AG20443 (cell line): Measurements from ENCODE around the gene SLC25A33.

ENCODE experiments used
- DNase-seq: peaks from one replicate; pipeline ENCODE4 v3.0.0; 2012; ENCODE audit warnings: low spot score, mixed read lengths

The SLC25A33 gene

DNA sequence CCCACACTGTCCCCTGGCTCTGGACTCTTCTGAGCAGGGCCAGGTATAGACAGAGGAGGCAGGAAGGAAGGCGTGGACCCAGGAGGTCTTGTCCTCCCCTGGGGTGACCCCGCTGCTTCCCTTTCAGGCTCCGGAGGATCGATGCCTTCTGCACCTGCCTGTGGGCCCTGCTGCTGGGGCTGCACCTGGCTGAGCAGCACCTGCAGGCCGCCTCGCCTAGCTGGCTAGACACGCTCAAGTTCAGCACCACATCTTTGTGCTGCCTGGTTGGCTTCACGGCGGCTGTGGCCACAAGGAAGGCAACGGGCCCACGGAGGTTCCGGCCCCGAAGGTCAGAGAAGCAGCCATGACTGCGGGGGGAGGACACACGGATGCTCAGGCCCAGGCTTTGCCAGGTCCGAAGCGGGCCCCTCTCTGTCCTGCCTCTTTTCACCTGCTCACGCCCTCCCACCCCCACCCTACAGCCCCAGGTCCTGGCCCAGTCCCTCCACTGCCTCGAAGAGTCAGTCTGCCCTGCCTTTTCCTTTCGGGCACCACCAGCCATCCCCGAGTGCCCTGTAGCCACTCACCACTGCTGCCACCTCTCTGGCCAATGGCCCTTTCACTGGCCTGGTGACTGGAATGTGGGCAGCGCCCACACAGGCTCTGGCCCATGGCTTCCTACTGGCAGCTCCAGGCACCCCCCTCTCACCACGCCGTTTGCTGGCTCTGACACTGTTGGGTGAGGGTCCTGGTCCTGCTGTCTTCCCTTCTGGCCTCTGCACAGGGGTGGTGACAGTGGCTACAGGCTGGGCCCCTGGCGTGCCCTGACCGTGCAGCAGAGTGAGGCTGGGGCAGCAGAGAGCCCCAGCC, 62.9 kb downstream of the SLC25A33 start:
- DNase-seq: no peak

DNA sequence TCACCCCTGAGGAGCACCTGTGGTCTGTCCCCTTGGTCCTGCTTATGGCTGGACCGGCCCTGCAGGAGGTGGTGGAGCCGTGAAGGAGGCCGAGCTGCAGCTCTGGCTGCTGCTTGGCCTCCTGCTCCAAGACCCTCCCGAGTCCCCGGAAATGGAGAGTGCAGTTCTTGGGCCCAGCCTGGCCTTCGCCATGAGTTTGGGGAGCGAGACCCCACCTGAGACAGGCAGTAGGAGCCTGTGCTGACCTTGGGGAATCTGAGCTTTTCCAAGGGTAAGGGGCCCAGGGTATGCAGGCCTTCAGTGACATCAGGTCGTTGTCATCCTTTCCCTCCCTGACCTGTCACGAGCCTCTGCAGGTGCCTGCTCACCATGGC, 63.5 kb downstream of the SLC25A33 start:
- no peak for DNase-seq

DNA sequence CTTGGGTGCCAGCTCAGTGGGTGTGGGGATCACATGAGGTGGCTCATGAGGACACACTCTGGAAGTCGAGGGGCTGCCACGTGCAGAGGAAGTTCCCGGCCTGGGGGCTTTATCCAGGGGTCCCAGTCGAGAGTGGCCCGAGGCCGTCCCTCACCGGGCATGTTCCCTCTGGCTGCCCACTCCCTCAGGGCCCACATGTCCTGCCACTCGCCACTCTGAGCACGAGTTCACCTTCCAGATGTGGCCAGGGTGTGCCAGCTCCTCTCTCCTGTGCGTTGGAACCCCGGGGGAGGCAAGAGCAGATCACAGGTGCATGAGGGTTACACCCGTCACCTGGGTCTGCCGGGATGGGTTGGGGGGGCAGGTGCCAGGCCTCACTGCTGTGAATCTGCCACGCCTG, 64.0 kb downstream of the SLC25A33 start:
- no peak for DNase-seq

DNA sequence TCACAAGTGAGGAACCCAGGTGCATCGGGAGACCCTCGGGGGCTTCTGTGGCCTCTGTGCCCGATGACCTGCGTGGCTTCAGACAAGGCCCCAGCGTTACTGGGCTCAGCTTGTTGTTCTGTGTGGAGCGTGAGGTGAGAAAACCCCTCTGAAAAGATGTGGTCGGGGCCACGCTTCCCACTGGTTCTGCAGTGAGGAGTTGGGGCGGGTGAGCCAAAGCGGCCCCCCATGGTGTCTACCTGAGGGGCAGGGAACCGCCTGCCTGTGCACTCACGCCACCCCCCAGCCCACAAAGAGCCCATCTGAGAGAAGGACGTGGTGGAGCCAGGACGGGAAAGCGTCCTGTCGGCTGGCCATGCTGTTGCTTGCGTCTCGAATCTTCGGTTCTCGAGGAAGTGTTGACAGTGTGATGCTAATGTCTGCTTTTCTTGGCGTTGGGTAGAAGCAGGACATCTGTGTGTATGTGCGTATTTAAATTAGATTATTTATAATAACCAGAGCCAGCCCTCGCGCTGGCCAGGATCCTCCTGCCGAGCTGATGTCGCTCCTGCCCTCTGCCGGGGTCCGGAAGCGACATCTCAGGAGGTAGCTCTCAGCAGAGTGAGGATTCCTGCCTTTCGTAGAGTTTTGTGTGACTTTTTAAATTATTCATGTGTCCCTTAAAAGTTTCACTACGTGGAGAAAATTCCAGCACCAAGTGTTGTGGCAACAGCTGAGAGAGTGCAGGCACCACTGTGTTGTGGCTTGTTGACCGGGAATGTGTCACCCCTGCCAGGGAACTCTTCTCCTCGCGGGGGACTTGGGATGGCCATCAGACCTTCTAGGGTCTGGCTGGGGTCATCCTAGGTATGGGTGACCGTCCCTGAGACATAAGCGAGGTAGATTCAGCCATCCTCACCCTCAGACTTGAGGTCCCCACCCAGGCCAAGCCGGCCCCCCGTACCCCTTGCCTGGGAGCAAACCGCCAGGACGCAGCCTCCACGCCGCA, 64.8 kb downstream of the SLC25A33 start:
- no peak for DNase-seq

DNA sequence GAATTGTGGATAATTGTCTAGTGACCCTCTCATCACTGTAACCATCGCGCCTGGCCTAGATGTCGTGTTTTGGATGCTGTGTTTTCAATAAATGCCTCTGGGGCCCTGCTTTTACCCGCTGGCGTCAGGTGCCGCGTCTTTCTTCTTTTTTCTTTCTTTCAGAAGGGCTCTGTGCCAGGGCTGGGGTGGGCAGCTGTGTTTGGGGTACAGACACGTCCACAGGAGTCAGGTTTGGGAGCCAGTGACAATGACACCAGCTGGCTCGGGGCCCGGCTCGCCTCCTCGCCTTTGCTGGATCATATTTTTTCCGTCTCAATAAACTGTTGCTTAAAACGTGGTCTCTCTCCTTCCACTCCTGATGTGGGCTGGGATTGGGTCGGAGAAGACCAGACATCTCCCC, 65.6 kb downstream of the SLC25A33 start:
- no peak for DNase-seq

DNA sequence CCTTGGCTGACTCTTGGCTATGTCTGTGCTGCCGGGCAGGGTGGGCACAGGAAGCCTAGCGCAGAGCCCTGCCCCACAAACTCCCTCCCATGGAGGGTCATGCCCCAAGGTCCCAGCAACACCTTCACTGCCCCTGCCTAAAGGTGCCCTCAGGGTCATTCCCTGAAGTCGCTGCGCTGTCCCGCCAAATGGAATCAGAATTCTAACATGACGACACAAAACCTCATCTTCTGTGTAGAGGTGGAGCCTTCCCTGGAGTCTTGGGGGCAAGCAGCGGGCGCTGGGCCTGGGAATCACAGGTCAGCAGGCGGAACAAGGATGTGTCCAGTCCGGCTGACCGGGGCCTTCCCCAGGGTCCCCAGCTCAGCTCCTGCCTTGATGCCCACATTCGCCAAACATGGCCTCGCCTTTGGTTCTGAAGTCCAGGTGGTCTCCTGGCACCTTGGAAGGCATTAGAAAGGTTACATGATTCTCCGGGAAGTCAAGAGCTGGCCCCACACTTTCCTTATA, 66.7 kb downstream of the SLC25A33 start:
- DNase-seq: no peak

DNA sequence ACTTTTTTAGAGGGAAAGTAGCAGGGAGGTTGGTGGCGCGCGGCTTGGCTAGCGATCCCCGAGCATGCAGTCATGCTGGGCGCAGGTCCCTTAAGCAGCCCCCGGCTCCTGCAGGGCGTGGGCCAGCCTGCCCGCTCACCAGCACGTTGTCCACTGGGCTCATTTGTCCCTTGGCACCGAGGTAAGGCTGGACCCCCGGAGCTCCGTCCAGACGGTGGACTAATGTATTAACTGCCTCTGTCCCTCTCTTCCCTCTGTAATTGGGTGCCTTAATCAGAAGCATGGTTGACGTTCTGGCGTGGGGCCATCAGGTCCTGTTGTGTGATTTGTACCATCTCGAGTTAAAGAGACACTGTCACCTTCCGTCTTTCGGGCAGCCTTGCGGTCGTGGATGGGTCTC, 67.2 kb downstream of the SLC25A33 start:
- DNase-seq: no peak

DNA sequence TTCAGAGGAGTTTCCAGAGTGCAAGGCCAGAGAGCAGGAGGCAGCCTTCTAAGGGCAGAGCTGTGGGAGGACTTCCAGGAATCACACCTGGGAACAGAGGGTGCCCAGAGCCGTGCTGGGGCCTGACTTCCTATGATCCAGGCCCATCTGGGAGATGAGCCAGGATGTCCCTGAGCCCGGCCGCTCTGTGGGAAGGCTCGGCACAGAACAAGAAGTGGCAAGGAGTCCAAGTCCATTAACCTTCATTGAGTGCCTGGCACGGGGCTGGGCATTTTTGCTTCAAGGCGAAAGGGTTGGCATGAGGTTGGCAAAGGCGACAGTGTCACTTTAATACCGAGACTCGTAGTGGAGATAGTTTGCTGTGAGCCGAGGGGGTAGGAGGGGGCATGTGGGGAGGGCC, 67.7 kb downstream of the SLC25A33 start:
- no peak for DNase-seq

DNA sequence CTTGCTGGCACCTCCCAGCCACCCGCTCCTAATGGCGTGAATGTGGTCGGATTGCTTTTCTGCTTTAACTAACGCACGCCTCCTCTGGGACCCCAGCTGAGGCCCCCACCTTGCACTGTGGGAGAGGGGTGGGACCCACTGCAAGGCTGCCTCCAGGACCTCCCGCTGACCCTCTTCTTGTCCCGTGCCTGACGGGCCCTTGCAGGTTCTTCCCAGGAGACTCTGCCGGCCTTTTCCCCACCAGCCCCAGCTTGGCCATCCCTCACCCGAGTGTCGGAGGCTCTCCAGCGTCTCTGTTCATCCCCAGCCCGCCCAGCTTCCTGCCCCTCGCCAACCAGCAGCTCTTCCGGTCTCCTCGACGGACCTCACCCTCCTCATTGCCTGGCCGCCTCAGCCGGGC, 68.1 kb downstream of the SLC25A33 start:
- no peak for DNase-seq

DNA sequence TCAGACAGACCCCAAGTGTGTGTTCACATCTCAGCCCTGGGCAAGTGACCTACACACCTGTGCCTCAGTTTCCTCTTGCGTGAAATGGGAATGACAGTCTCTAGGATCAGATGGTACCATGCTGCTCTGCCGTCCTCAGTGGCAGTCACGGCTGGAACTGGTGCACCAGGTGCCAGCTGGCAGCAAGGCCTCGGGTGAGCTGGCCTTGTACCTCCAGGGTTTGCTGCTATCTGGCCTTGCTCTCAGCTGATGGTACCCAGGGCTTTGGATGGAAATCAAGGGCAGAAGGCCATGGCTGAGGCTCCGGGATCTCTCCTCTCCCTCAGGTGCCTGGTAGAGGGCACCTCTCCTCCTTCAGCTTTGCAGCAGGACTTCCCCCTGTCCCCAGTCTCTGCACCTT, 70.7 kb downstream of the SLC25A33 start:
- no peak for DNase-seq

DNA sequence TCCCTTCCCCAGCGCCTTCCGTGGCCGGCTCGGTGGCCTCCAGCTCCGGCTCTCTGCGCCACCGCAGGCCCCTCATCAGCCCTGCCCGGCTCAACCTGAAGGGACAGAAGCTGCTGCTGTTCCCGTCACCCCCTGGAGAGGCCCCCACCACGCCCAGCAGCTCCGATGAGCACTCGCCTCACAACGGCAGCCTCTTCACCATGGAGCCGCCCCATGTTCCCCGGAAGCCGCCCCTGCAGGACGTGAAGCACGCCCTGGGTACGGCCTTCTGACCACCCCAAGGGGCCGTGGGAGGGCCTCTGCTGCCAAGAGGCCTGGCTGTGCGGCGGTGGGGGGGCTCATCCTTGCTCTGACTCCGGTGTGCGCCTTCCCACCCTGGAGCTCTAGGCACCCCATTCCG, 71.3 kb downstream of the SLC25A33 start:
- no peak for DNase-seq

DNA sequence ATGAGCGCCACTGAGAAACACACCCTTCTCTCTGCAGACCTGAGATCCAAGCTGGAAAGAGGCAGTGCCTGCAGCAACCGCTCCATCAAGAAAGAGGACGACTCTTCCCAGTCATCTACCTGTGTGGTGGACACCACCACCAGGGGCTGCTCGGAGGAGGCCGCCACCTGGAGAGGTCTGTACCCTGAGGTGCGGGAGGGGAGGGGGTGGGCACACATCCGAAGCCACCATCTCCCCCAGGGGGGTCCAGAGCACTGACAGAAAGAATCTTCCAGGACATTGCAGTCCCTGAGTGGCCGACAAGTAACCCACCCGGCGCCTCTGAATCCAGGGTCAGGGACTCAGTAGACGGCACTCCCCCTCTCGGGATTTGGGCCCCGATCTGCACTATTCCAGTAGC, 72.5 kb downstream of the SLC25A33 start:
- DNase-seq: no peak

DNA sequence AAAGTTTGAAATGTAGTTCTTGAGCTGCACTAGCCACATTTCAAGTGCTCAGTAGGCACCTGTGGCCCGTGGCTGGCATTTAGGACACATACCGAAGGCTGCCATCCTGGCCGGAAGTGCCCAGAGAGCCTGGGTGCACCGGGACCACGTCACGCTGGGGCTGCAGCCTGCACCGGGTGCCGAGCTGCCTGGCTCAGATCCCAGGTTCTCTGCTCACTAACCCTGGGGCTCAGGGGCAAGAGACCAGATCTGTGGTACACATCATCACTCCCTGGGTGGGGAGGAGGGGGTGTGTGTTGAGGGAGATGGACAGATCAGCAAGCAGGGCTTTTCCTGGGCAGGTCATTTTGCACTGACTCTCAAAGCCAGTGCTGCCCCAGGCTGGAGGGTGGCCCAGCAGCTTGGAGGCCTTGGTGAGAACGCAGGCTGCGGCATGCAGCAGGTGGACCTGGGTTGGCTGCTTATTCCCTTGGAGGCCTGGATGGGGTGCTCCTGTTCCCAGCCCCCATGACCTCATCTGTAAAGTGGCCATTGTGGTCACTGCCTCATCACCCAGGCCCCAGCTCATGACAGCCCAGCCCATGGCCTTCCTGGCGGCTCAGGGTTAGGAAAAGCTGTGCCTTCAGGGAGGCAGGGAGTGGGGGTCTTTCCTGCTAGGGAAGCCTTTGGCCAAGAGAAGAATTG, 73.0 kb downstream of the SLC25A33 start:
- no peak for DNase-seq

DNA sequence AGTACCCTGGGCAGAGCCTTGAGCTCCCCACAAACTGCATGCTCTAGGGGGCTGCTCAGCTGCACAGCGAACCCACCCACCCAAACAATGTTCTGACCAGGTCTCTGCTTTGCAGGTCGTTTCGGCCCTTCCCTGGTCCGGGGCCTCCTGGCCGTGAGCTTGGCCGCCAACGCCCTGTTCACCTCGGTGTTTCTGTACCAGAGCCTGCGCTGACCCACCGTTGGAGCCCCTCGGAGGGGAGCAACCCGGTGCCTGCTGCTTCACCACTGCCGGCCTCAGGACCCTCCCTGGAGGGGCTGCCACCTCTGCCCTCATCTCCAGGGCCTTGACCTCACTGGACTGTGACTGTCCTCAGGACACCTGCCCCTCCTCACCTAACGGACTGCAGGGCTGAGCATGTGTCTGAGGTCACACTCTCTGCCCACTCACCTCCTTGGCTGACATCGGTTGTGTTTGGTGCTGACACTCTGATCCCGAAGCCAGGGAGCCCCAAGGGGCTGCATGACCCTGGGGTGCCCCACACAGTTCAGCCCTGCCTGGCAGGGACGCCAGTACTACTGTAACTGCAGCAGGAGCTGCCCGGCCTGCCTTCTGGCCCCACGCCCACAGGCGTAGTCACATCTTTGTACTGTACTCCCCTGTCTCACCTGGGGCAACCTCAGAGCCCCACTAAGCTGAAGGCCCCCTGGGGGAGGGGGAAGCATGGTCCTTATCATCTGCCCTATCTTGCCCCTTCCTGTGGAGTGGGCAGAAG, 73.8 kb downstream of the SLC25A33 start:
- no peak for DNase-seq

DNA sequence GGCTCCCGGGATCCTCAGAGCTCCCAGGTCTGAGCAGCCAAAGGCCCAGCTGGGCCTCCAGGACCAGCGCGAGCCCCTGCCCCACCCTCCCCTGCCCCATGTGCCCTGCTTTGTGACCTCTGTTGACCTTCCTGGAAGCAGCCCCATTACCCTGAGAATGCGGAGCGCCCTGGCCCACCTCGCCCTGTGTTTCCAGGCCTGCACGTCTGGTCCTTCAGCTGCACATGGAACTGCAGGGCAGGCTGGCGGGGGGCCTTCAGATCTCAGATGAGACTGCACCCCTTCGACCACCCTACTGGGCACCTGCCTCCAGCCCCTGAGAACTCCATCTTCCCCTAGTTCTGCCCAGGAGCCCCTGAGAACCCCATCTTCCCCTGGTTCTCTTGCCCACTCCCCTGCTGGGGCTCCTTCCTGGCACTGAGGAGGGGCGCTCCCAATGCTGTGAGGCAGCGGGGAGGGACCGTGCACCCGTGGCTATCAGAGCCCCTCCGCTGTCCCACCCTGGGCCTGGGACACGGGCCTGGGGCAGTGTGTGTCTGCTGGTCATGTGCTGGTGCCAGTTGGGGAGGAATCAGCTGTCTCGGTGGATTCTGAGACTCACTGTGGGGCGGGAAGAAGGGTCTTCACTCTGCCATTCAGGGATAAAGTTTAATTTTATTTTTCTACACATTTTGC, 74.5 kb downstream of the SLC25A33 start:
- no peak for DNase-seq

DNA sequence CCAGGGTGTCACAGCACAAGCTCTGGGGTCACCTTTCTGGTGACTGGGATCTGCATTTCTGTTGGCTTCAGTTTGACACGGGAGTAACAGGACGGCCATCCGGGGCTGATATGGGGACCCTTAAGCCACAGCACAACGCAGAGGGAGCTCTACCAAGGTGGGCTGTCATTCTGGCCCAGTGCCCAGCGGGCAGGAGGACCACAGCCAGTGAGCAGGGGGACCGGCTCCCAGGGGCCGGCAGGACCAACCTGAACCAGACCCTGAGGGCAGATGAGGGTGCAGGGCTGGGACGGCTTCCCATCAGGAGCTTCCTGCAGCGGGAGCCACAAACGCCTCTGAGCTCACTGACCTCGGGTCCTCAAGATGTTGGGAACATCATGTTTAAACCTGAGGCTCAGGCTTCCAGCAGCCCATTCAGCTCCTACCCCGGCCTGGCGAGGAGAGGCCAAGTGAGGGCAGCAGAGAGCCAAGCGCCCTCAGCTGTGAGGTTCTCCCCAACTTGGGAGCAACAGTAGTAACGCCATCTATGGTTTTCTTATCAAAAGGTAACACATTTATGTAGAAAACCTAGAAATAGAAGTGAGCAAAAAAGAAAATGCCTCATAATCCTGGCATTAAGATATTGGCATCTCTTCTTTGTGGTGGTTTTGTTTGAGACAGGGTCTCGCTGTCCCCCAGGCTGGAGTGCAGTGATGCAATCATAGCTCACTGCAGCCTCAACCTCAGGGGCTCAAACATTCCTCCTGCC, 76.2 kb downstream of the SLC25A33 start:
- peak; percentile 85 for DNase-seq

DNA sequence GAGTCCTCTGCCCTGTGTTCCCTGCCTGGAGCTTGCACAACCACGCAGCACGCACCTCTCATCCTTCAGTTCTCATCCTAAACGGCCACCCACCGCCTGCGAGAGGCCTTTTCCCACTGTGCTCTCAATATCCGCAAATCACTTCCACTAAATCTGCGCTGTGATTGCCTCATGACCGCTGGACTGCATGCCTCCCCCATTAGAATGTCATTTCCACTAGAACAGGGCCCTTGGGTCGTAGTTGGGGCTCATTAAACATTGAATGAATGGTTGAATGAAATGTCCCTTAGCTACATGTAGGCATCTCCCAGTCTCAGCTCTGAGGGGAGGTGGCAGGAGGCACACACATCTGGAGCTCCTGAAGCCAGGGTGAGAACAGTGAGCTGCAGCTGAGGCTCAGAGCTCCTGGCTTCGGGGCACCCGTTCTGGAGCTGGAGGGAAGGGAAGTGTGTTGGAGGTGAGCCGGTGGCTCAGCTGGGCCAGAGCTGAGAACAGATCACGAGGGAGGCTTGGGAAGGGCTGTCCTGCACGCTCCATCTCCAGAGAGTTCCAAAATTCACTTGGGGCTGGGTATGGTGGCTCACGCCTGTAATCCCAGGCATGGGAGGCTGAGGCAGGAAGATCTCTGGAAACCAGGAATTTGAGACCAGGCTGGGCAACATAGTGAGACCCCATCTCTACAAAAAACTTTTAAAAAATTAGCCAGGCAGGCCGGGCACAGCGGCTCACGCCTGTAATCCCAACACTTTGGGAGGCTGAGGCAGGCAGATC, 79.8 kb downstream of the SLC25A33 start:
- no peak for DNase-seq

DNA sequence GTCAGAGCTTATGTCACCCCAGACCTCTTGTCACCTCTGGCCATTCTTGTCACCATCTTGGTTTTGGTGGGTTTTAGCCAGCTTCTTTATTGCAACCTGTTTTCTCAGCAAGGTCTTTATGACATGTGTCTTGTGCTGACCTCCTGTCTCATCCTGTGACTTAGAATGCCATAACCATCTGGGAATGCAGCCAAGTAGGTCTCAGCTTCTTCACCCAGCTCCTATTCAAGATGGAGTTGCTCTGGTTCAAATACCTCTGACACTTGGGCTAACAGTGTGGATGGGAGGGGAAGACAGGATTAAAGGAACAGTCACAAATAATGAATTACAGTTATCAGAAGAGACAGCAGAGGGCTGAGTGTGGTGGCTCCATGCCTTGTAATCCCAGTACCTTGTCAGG, 81.8 kb downstream of the SLC25A33 start:
- no peak for DNase-seq

DNA sequence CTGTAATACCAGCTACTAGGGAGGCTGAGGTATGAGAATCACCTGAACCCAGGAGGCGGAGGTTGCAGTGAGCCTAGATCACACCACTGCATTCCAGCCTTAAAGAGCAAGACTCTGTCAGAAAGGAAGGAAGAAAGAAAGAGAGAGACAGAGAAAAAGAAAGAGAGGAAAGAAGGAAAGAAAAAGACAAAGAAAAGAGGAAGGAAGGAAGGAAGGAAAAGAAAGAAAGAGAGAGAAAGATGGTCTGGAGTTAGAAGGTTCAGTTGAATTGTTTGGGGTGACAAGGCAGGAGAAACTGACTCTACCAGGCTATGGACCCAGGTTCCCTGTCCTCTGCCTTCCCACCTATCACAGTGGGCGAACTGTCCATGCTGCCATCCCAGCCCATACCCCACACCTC, 84.8 kb downstream of the SLC25A33 start:
- no peak for DNase-seq
